ENCODE data around the gene CLIC3.

- TF ChIP-seq CTCF (IDR thresholded peaks at IDR 0.05), result no peak
- no peak for TF ChIP-seq POLR2AphosphoS5 (IDR thresholded peaks at IDR 0.05)
Measured at GRCh38 chr9:137006116-137007003, 10.0 kb upstream of the CLIC3 start.
